Activated CD4-positive, alpha-beta T cell treated with anti-CD3 and anti-CD28 coated beads for 36 hours (primary cell): ENCODE measurements around the gene PKD2. TPM values are rescaled to one million over a fixed set of nuclear protein-coding genes. Genes with fewer than 3 reads are reported as not detected.

Source experiments
- ATAC-seq: fragments of 200-7000 bp; cut with Tn5 transposase; one replicate; pipeline ENCODE4 v1.10.0; 2021; ENCODE audit warnings: mild to moderate bottlenecking, moderate library complexity
- CTCF ChIA-PET: fragments of 350-600 bp; sonication (Branson Sonifier 250); formaldehyde crosslinking; loops from one replicate; lab custom pipeline; 2021; ENCODE audit warnings: antibody characterized with exemption; lab: Charles Lee
- POLR2A ChIA-PET: fragments of 350-600 bp; sonication (Branson Sonifier 250); formaldehyde crosslinking; loops from one replicate; lab custom pipeline; 2021; ENCODE audit warnings: antibody characterized with exemption, inconsistent platforms; lab: Charles Lee
- DNase-seq: peaks from one replicate; pipeline ENCODE4 v3.0.0-alpha.2; 2020
- H3K27ac Mint-ChIP-seq: one replicate; pipeline ENCODE4 v1.8.0; 2021; ENCODE audit warnings: mixed read lengths
- H3K27me3 Mint-ChIP-seq: one replicate; pipeline ENCODE4 v1.8.0; 2021; ENCODE audit warnings: mixed read lengths
- H3K36me3 Mint-ChIP-seq: one replicate; pipeline ENCODE4 v1.8.0; 2021; ENCODE audit warnings: low read depth, mixed read lengths
- H3K4me1 Mint-ChIP-seq: one replicate; pipeline ENCODE4 v1.8.0; 2021; ENCODE audit warnings: mixed read lengths
- H3K4me3 Mint-ChIP-seq: one replicate; pipeline ENCODE4 v1.8.0; 2021; ENCODE audit warnings: mild to moderate bottlenecking, moderate library complexity, mixed read lengths
- H3K9me3 Mint-ChIP-seq: one replicate; pipeline ENCODE4 v1.8.0; 2021; ENCODE audit warnings: low read depth, mixed read lengths
- intact Hi-C, 2 experiments: fragments of 100-400 bp; cut with DNase I in 1 of 2; cut with micrococcal nuclease in 1 of 2; formaldehyde crosslinking; loops; one replicate each; pipeline versions ENCODE4 v1.14.2 to v1.15.1; 2022 to 2024; cut with DNase I, micrococcal nuclease
- total RNA-seq, 2 experiments: library from RNA; stranded (reverse); gene quantifications; one replicate each; pipeline ENCODE4 v1.2.3, GENCODE V29; 2021

The PKD2 gene
- total RNA-seq, 2 experiments from 2014 or later: 4.1 to 5.0 TPM

DNA sequence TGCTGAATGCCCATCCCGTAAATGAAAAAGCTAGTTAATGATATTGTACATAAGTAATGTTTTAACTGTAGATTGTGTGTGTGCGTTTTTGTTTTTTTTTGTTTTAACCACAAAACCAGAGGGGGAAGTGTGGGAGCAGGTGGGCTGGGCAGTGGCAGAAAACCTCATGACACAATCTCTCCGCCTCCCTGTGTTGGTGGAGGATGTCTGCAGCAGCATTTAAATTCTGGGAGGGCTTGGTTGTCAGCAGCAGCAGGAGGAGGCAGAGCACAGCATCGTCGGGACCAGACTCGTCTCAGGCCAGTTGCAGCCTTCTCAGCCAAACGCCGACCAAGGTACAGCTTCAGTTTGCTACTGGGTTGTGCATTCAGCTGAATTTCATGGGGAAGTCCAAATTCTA, 32.0 kb upstream of the PKD2 start, which contains the start of gene SPP1:
TSS of gene SPP1 (plus strand) at position 249 of the 400 bp plus-strand sequence. CDS start 1,182 bp downstream, outside the sequence.
- ChIA-PET CTCF (interaction anchor here (0.7 to 3.0 kb wide), 8 partner anchors 8 to 758 kb away, joined by 3 to 12 read pairs (median 6); no protein-coding TSS in a partner anchor), POLR2A (no interaction called here)
- Mint-ChIP-seq H3K9me3 (no peaks in the 10 kb centered on the region), H3K27ac (no peak within 1 kb of the TSS), H3K4me1 (peaks cover 6% of the 10 kb centered on the region), H3K4me3 (no peak within 1 kb of the TSS), H3K36me3 (no peaks in the 10 kb centered on the region), H3K27me3 (peaks cover 32% of the 10 kb centered on the region)
- peak; percentile 41 for DNase-seq
- intact Hi-C loops: no loop called here
- peak; percentile 72 for ATAC-seq

DNA sequence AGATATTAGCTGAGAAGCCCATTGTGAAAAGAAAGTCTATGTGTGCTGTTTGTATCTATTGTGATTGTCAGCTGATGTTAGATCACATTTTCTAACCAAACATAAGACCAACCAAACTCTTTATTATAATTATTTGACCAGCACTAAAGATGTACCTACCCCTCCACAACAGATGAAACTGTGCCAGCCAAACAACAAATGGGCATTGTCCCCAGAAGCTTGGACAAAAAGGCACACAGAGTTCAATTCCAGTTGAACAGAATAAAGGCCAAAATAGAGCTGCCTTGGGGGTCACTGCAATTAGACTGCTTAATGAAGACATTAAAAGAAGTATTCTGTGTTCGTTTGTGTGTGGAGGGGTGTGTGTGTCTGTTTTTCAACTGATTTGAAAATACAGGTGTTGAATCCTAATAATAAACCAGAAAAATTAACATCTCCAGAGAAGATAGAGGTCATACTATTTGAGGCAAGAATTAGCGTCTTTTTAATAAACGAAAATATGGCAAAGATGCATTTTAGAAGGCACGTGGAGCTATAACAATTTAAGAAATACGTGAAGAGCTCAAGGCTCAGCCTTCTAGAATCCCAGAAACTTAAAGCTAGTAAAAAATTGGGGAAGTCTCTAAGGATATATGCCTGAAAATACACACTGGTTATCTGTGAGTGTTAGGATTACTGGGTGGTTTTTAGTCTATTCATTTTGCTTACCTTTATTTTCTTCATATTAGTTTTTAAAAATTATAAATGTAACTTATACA, 29.7 kb upstream of the PKD2 start:
- POLR2A ChIA-PET: interaction anchor here (0.5 kb wide), 1 partner anchor 23 kb away, joined by 3 read pairs; no protein-coding TSS in a partner anchor
- peaks cover 6% of the 10 kb centered on the region for H3K4me1 Mint-ChIP-seq

DNA sequence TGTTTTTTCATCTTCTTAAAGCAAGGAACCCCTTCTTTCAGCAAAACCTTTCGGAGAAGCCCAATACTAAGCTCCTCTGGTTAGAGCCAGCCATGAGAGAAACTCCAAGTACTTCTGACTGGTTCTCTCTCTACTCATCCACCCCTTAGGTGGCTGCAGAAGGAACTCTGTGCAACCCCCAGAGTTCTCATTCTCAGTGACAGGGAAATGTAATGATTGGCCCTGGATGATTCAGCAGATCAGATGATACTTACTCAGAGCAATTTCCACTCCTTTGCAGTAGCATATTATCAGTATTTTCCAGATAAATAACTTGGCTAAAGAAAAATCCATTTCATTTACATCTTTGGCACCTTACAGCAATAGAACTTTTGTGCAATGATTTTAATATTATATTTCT, 28.8 kb upstream of the PKD2 start:
- POLR2A ChIA-PET: no interaction called here
- CTCF ChIA-PET: interaction anchor here (0.6 kb wide), 1 partner anchor 1090 kb away, joined by 3 read pairs; no protein-coding TSS in a partner anchor
- H3K36me3 Mint-ChIP-seq: no peaks in the 10 kb centered on the region
- no peak overlapping the region for H3K4me3 Mint-ChIP-seq
- no peak overlapping the region for H3K27ac Mint-ChIP-seq
- DNase-seq: no peak
- H3K9me3 Mint-ChIP-seq: no peaks in the 10 kb centered on the region
- peaks cover 6% of the 10 kb centered on the region for H3K4me1 Mint-ChIP-seq
- intact Hi-C loops: no loop called here
- H3K27me3 Mint-ChIP-seq: peaks cover 21% of the 10 kb centered on the region
- no peak for ATAC-seq

More for the DNA sequence above, 29.7 kb upstream of the PKD2 start:
- ATAC-seq (no peak), DNase-seq (no peak)
- CTCF ChIA-PET: interaction anchor here (0.5 to 3.0 kb wide), 4 partner anchors 125 to 455 kb away, joined by 3 to 12 read pairs (median 3); no protein-coding TSS in a partner anchor
- no peaks in the 10 kb centered on the region for H3K9me3 Mint-ChIP-seq
- H3K27ac Mint-ChIP-seq: no peak overlapping the region
- peaks cover 28% of the 10 kb centered on the region for H3K27me3 Mint-ChIP-seq
- no peak overlapping the region for H3K4me3 Mint-ChIP-seq
- H3K36me3 Mint-ChIP-seq: no peaks in the 10 kb centered on the region
- intact Hi-C loops: no loop called here

DNA sequence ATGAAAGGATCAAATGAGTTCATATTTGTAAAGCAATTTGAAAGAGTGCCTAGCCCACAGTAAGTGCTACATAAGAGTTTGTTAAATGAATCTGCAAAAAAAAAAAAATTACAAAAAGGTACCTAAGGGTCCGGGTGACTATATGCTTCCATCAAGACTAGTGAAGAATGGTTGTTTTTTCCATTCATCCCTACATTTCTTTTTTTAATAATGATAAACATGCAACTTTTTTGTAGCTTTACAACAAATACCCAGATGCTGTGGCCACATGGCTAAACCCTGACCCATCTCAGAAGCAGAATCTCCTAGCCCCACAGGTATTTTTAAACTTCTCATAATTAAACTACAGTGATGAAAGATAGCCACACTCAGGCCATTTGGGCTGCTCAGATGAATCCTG, 27.6 kb upstream of the PKD2 start:
- H3K27ac Mint-ChIP-seq: no peak overlapping the region
- no peak overlapping the region for H3K4me3 Mint-ChIP-seq
- H3K27me3 Mint-ChIP-seq: peaks cover 19% of the 10 kb centered on the region
- POLR2A ChIA-PET: no interaction called here
- intact Hi-C loops: no loop called here
- H3K9me3 Mint-ChIP-seq: no peaks in the 10 kb centered on the region
- no peak for DNase-seq
- CTCF ChIA-PET: interaction anchor here (1.2 kb wide), 1 partner anchor 13 kb away, joined by 3 read pairs; no protein-coding TSS in a partner anchor
- H3K4me1 Mint-ChIP-seq: peaks cover 6% of the 10 kb centered on the region
- ATAC-seq: no peak
- H3K36me3 Mint-ChIP-seq: no peaks in the 10 kb centered on the region

DNA sequence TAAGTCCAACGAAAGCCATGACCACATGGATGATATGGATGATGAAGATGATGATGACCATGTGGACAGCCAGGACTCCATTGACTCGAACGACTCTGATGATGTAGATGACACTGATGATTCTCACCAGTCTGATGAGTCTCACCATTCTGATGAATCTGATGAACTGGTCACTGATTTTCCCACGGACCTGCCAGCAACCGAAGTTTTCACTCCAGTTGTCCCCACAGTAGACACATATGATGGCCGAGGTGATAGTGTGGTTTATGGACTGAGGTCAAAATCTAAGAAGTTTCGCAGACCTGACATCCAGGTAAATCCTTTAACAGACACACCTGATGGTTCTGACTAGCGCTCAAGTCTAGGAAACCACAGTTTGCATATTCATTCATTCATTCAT, 25.9 kb upstream of the PKD2 start:
- no peak for DNase-seq
- Mint-ChIP-seq H3K4me1 (no peaks in the 10 kb centered on the region), H3K4me3 (no peak overlapping the region), H3K36me3 (no peaks in the 10 kb centered on the region), H3K27me3 (peaks cover 18% of the 10 kb centered on the region), H3K27ac (no peak overlapping the region), H3K9me3 (no peaks in the 10 kb centered on the region)
- POLR2A ChIA-PET: no interaction called here
- CTCF ChIA-PET: no interaction called here
- ATAC-seq: no peak
- intact Hi-C loops: no loop called here

DNA sequence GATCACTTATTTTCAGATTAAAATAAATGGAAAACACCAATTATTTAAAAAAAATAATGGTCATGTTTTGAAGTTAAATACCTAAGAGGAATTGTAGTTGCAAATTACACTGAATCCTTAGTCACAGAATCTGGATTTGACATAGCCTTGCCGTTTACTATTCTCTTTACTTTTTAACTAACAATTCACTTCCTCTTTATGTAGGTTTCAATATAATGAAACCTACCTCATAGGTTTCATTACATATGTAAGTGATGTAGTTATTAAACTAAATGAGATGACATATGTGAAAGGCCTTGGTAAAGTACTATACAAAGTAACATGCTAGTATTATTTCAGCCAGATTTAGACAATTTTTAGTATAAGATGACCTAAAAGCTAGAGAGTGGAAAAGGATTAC, 25.4 kb upstream of the PKD2 start:
- peaks cover 18% of the 10 kb centered on the region for H3K27me3 Mint-ChIP-seq
- no peak overlapping the region for H3K27ac Mint-ChIP-seq
- no peaks in the 10 kb centered on the region for H3K4me1 Mint-ChIP-seq
- ATAC-seq (no peak), DNase-seq (no peak)
- intact Hi-C loops: no loop called here
- no peaks in the 10 kb centered on the region for H3K36me3 Mint-ChIP-seq
- ChIA-PET POLR2A (no interaction called here), CTCF (interaction anchor here (0.6 kb wide), 1 partner anchor 20 kb away, joined by 3 read pairs; no protein-coding TSS in a partner anchor)
- no peaks in the 10 kb centered on the region for H3K9me3 Mint-ChIP-seq
- H3K4me3 Mint-ChIP-seq: no peak overlapping the region

DNA sequence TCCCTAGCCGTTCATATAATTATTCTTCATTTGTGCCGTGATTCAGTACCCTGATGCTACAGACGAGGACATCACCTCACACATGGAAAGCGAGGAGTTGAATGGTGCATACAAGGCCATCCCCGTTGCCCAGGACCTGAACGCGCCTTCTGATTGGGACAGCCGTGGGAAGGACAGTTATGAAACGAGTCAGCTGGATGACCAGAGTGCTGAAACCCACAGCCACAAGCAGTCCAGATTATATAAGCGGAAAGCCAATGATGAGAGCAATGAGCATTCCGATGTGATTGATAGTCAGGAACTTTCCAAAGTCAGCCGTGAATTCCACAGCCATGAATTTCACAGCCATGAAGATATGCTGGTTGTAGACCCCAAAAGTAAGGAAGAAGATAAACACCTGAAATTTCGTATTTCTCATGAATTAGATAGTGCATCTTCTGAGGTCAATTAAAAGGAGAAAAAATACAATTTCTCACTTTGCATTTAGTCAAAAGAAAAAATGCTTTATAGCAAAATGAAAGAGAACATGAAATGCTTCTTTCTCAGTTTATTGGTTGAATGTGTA, 24.9 kb upstream of the PKD2 start:
- ATAC-seq: no peak
- Mint-ChIP-seq H3K27me3 (peaks cover 18% of the 10 kb centered on the region), H3K4me1 (no peaks in the 10 kb centered on the region), H3K27ac (no peak overlapping the region), H3K4me3 (no peak overlapping the region), H3K9me3 (no peaks in the 10 kb centered on the region), H3K36me3 (no peaks in the 10 kb centered on the region)
- ChIA-PET CTCF (interaction anchor here (0.6 to 1.1 kb wide), 2 partner anchors 19 to 129 kb away, joined by 3 to 4 read pairs; no protein-coding TSS in a partner anchor), POLR2A (no interaction called here)
- no peak for DNase-seq
- intact Hi-C loops: no loop called here

DNA sequence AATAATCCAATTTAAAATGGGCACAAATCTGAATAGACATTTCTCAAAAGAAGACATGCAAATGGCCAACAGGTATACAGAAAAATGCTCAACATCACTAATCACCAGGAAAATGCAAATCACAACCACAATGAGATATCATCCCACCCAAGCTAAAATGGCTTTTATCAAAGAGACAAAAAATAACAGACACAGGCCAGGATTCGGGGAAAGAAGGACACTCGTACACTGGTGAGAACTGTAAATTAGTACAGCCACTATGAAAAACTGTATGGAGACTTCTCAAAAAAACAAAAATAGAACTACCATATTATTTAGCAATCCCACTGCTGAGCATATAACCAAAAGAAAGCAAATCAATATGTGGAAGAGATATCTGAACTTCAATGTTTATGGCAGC, 23.4 kb upstream of the PKD2 start:
- Mint-ChIP-seq H3K27me3 (peaks cover 14% of the 10 kb centered on the region), H3K9me3 (no peaks in the 10 kb centered on the region), H3K27ac (no peak overlapping the region), H3K4me3 (no peak overlapping the region), H3K4me1 (no peaks in the 10 kb centered on the region), H3K36me3 (no peaks in the 10 kb centered on the region)
- CTCF ChIA-PET: interaction anchor here (0.6 kb wide), 1 partner anchor 586 kb away, joined by 3 read pairs; no protein-coding TSS in a partner anchor
- no peak for DNase-seq
- ATAC-seq: no peak
- POLR2A ChIA-PET: no interaction called here
- intact Hi-C loops: no loop called here

DNA sequence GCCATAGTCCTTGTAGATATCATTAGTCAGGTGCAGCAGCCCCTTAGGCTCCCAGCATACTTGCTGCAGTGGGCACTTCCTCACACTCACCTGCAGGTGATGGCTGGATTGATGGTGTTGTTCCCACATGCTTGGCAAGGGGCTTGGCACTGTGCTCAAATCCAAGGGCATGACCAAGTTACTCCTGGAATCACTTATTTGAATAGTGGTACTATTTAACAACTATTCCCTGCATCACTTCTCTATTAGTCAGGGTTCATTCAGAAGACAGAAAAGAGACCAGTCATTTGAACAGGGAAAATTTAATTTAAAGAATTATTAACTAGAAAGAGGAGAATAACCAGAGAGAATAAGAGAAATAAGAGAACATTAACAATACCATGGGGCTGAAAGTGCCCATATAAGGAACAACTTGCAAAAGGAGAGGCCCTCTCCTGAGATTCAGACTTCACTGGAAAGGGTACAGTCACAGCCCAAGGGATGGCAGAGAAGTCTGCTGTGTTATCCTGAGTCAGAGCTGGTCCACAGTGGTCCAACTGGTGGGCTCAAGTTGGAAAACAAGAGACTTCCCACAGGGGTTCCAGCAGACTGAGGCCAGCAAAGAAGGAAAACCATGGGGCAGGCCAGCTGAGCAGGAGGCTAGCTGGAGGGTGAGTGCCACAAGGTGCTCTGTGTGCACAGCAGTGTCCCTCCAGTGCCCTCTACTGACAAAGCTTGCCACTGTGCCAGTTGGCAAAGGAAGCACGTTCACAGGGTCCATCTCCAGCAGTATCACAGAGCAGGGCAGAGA, 22.1 kb upstream of the PKD2 start:
- Mint-ChIP-seq H3K4me1 (no peaks in the 10 kb centered on the region), H3K27me3 (peaks cover 12% of the 10 kb centered on the region), H3K36me3 (no peaks in the 10 kb centered on the region), H3K27ac (no peak overlapping the region), H3K4me3 (no peak overlapping the region), H3K9me3 (no peaks in the 10 kb centered on the region)
- peak; percentile 68 for DNase-seq
- CTCF ChIA-PET: interaction anchor here (0.7 to 1.9 kb wide), 5 partner anchors 12 to 136 kb away, joined by 3 to 16 read pairs (median 5); no protein-coding TSS in a partner anchor
- POLR2A ChIA-PET: no interaction called here
- peak; percentile 93 for ATAC-seq
- intact Hi-C loops: loop anchor here in 1 of 2 experiments (1.0 kb wide), 1 partner anchor 132 kb away; no protein-coding TSS in a partner anchor

DNA sequence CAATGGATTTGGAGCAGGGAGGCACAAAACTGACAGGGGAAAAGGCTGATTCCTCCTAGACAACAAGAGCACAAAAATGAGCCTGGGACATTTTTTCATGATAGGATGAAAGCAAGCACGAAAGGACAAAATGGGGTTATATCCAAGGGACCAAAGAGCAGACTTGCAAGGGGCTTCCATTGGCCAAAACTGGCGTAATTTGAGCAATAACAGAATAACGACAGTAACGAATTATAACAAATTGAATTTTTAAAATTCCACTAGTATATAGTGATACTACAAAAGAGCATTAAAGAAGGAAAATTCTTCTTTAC, 21.6 kb upstream of the PKD2 start:
- intact Hi-C loops: loop anchor here in 1 of 2 experiments (1.0 kb wide), 1 partner anchor 133 kb away; no protein-coding TSS in a partner anchor
- H3K4me1 Mint-ChIP-seq: no peaks in the 10 kb centered on the region
- H3K9me3 Mint-ChIP-seq: no peaks in the 10 kb centered on the region
- no peaks in the 10 kb centered on the region for H3K36me3 Mint-ChIP-seq
- H3K4me3 Mint-ChIP-seq: no peak overlapping the region
- ChIA-PET POLR2A (no interaction called here), CTCF (interaction anchor here (0.9 to 1.9 kb wide), 6 partner anchors 12 to 212 kb away, joined by 3 to 16 read pairs (median 4); no protein-coding TSS in a partner anchor)
- DNase-seq (no peak), ATAC-seq (no peak)
- H3K27ac Mint-ChIP-seq: no peak overlapping the region
- peaks cover 12% of the 10 kb centered on the region for H3K27me3 Mint-ChIP-seq

DNA sequence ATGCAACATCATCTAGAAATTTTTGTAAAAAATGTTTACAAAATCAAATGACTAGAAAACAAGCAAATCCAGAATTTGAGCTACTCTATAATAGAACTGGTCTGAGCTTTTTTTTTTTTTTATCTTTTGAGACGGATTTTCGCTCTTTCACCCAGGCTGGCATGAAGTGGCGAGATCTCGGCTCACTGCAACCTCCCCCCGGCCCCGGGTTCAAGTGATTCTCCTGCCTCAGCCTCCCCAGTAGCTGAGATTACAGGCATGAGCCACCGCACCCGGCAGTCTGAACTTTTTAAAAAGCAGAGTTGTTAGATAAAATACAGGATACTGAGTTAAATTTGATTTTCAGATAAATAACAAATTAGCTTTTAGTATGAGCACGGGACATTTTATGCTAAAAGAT, 20.9 kb upstream of the PKD2 start:
- no peak overlapping the region for H3K27ac Mint-ChIP-seq
- ATAC-seq (no peak), DNase-seq (no peak)
- ChIA-PET CTCF (interaction anchor here (0.7 to 1.9 kb wide), 5 partner anchors 13 to 212 kb away, joined by 3 to 16 read pairs (median 3); no protein-coding TSS in a partner anchor), POLR2A (no interaction called here)
- H3K4me1 Mint-ChIP-seq: peaks cover 3% of the 10 kb centered on the region
- H3K4me3 Mint-ChIP-seq: no peak overlapping the region
- intact Hi-C loops: no loop called here
- peaks cover 10% of the 10 kb centered on the region for H3K27me3 Mint-ChIP-seq
- H3K36me3 Mint-ChIP-seq: no peaks in the 10 kb centered on the region
- no peaks in the 10 kb centered on the region for H3K9me3 Mint-ChIP-seq
